Superior temporal gyrus (tissue), 1 donor: Measurements from ENCODE around the gene WNT7A.

Experiments
- DNase-seq: peaks from one replicate; pipeline ENCODE4 v3.0.0-alpha.2; 2016; ENCODE audit errors: extremely low spot score

The WNT7A gene

GRCh38 chr3:13794322-13794721 lies 85.5 kb downstream of the WNT7A start:
- no peak for DNase-seq

GRCh38 chr3:13793451-13793850 lies 86.4 kb downstream of the WNT7A start:
- DNase-seq = no peak

- no peak for DNase-seq
Measured at GRCh38 chr3:13792512-13793371, 87.1 kb downstream of the WNT7A start.

- DNase-seq = no peak
Measured at GRCh38 chr3:13792051-13792490, 87.8 kb downstream of the WNT7A start.

- no peak for DNase-seq
Measured at GRCh38 chr3:13791198-13792050, 88.4 kb downstream of the WNT7A start.

GRCh38 chr3:13790376-13791197 lies 89.3 kb downstream of the WNT7A start:
- no peak for DNase-seq

- DNase-seq = peak; percentile 58
Measured at GRCh38 chr3:13788522-13789424, 91.1 kb downstream of the WNT7A start.

- no peak for DNase-seq
Measured at GRCh38 chr3:13787533-13788132, 92.2 kb downstream of the WNT7A start.

GRCh38 chr3:13786811-13787210 lies 93.1 kb downstream of the WNT7A start:
- no peak for DNase-seq

GRCh38 chr3:13785853-13786436 lies 93.9 kb downstream of the WNT7A start:
- DNase-seq = no peak

- DNase-seq = no peak
Measured at GRCh38 chr3:13785351-13785750, 94.5 kb downstream of the WNT7A start.

- no peak for DNase-seq
Measured at GRCh38 chr3:13783476-13783875, 96.4 kb downstream of the WNT7A start.

- DNase-seq = peak; percentile 40
Measured at GRCh38 chr3:13782501-13782900, 97.4 kb downstream of the WNT7A start.

- DNase-seq = no peak
Measured at GRCh38 chr3:13781417-13781816, 98.5 kb downstream of the WNT7A start.

- no peak for DNase-seq
Measured at GRCh38 chr3:13780432-13781176, 99.3 kb downstream of the WNT7A start.

GRCh38 chr3:13776253-13777050 lies 103.4 kb downstream of the WNT7A start:
- no peak for DNase-seq

GRCh38 chr3:13772885-13773745 lies 106.8 kb downstream of the WNT7A start:
- no peak for DNase-seq
